Measurements from ENCODE around the gene FSHR. TPM values are rescaled to one million over a fixed set of nuclear protein-coding genes. Genes with fewer than 3 reads are reported as not detected.

Gene FSHR
- polyA plus RNA-seq, 1 donor (not counting 4 experiments of a cell fraction or from before 2014, with no cell fraction given), result not detected

- Histone ChIP-seq H3K36me3 (ENCODE audit: control insufficient read depth in 2 of 2, extremely low read depth in 1 of 2, insufficient read depth in 2 of 2, low read length in 2 of 2) (no peaks in the 10 kb centered on the region), H3K9me3 (ENCODE audit: control insufficient read depth, low read depth, low read length) (no peaks in the 10 kb centered on the region), H3K4me1 (ENCODE audit: control insufficient read depth, extremely low read depth, insufficient read depth, low read length) (no peaks in the 10 kb centered on the region), H3K27me3 (ENCODE audit: control insufficient read depth, extremely low read depth, insufficient read depth, low read length) (no peaks in the 10 kb centered on the region), H3K9ac (ENCODE audit: control insufficient read depth, extremely low read depth, insufficient read depth, low read length) (no peak overlapping the region), H3K4me3 (ENCODE audit: control insufficient read depth in 2 of 3, extremely low read depth in 1 of 3, insufficient read depth in 2 of 3, low read depth in 1 of 3, low read length in 3 of 3) (no peak overlapping the region), H3K4me2 (ENCODE audit: control insufficient read depth, extremely low read depth, insufficient read depth, low read depth, low read length) (no peak overlapping the region), H2AFZ (ENCODE audit: control insufficient read depth, low read length) (no peak overlapping the region), H3K9me1 (ENCODE audit: control insufficient read depth, extremely low read depth, insufficient read depth, low read length) (no peaks in the 10 kb centered on the region), H4K20me1 (ENCODE audit: control insufficient read depth, extremely low read depth, insufficient read depth, low read length) (no peaks in the 10 kb centered on the region), H3K79me2 (ENCODE audit: control insufficient read depth, insufficient read depth, low read length) (no peaks in the 10 kb centered on the region), H3K27ac (ENCODE audit: control insufficient read depth, insufficient read depth, low read length) (no peak overlapping the region)
- no peak for FAIRE-seq
- no peak for DNase-seq (ENCODE audit: low read depth, low spot score)
- dilution Hi-C loops (cut with MboI; ENCODE audit: extremely low pct_ligation_motif_present, low sequenced_read_pairs), result no loop called here
- no peak for TF ChIP-seq CTCF (optimal IDR thresholded peaks at IDR 0.05 in 1 of 3, IDR thresholded peaks at IDR 0.05 in 1 of 3, conservative IDR thresholded peaks at IDR 0.05 in 1 of 3; ENCODE audit: extremely low read depth in 1 of 3, insufficient read depth in 2 of 3, low read length in 3 of 3)
- TF ChIP-seq EZH2 (IDR thresholded peaks at IDR 0.05; ENCODE audit: low read length), result no peak
Observed at GRCh38 chr2:48961009-48961408, 193.3 kb downstream of the FSHR start.

- DNase-seq (ENCODE audit: low read depth, low spot score) (no peak), FAIRE-seq (no peak)
- Histone ChIP-seq H3K9ac (ENCODE audit: control insufficient read depth, extremely low read depth, insufficient read depth, low read length) (no peak overlapping the region), H3K27me3 (ENCODE audit: control insufficient read depth, extremely low read depth, insufficient read depth, low read length) (no peaks in the 10 kb centered on the region), H3K36me3 (ENCODE audit: control insufficient read depth in 2 of 2, extremely low read depth in 1 of 2, insufficient read depth in 2 of 2, low read length in 2 of 2) (no peaks in the 10 kb centered on the region), H3K9me3 (ENCODE audit: control insufficient read depth, low read depth, low read length) (no peaks in the 10 kb centered on the region), H3K4me1 (ENCODE audit: control insufficient read depth, extremely low read depth, insufficient read depth, low read length) (no peaks in the 10 kb centered on the region), H3K9me1 (ENCODE audit: control insufficient read depth, extremely low read depth, insufficient read depth, low read length) (no peaks in the 10 kb centered on the region), H3K4me2 (ENCODE audit: control insufficient read depth, extremely low read depth, insufficient read depth, low read depth, low read length) (no peak overlapping the region), H2AFZ (ENCODE audit: control insufficient read depth, low read length) (no peak overlapping the region), H3K4me3 (ENCODE audit: control insufficient read depth in 2 of 3, extremely low read depth in 1 of 3, insufficient read depth in 2 of 3, low read depth in 1 of 3, low read length in 3 of 3) (no peak overlapping the region), H3K27ac (ENCODE audit: control insufficient read depth, insufficient read depth, low read length) (no peak overlapping the region), H3K79me2 (ENCODE audit: control insufficient read depth, insufficient read depth, low read length) (no peaks in the 10 kb centered on the region), H4K20me1 (ENCODE audit: control insufficient read depth, extremely low read depth, insufficient read depth, low read length) (no peaks in the 10 kb centered on the region)
- TF ChIP-seq CTCF (optimal IDR thresholded peaks at IDR 0.05 in 1 of 3, IDR thresholded peaks at IDR 0.05 in 1 of 3, conservative IDR thresholded peaks at IDR 0.05 in 1 of 3; ENCODE audit: extremely low read depth in 1 of 3, insufficient read depth in 2 of 3, low read length in 3 of 3) (no peak), EZH2 (IDR thresholded peaks at IDR 0.05; ENCODE audit: low read length) (no peak)
- dilution Hi-C loops (cut with MboI; ENCODE audit: extremely low pct_ligation_motif_present, low sequenced_read_pairs), result no loop called here
Observed at GRCh38 chr2:48954935-48955334, 199.4 kb downstream of the FSHR start.
